ENCODE data around the gene OGDHL.

GRCh38 chr10:49781247-49781646 lies 19.1 kb upstream of the OGDHL start:
- TF ChIP-seq POLR2A (IDR thresholded peaks at IDR 0.05) (no peak), CTCF (IDR thresholded peaks at IDR 0.05) (no peak)
